Measurements from ENCODE around the gene TRAF1. TPM values are rescaled to one million over a fixed set of nuclear protein-coding genes. Genes with fewer than 3 reads are reported as not detected.
A peak's percentile ranks its signal among the peaks of the same experiment; 100 is the strongest.

TRAF1 gene
- total RNA-seq, 4 donors from 2014 or later: 2.5 to 5.7 (median 2.8) TPM

DNA sequence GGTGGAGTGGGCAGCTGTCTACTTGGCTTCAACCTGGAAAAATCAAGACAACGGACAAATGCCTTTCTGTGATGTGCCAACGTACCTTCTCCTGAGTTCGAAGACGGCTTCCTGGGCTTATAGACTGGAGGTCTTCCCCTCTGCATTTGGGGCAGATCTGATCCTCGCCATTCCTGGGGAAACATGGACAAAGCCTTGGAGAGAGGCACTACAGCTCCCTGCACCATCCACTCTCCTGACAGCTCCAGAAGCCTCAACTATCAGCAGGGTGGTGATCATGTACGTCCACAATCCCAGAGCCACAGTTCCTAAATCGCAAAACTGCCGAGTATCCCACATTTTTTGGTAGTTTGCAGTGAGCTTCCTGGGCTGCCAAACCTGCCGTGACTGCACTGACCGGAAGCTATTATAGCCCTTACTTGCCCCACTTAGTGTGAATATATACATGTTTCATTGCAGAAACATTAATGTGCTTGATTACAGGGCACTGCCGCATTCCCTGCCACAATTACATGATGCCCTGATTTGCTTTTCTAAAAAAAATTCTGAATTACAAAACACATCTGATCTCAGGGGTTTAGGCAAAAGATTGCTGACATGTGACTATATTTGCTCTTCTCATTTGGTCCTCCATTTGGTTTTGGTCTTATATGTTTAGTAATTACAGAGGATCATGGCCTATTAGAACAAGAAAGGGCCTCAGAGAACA, 2.8 kb downstream of the TRAF1 start:
- TF ChIP-seq CTCF (IDR thresholded peaks at IDR 0.05): no peak
- no peak for TF ChIP-seq POLR2A (IDR thresholded peaks at IDR 0.05)
- intact Hi-C loops (cut with DNase I): no loop called here
- no peak for DNase-seq
- Histone ChIP-seq H3K4me1 (peaks cover 0 to 63% (median 37%) of the 10 kb centered on the region in 3 donors), H3K9me3 (no peaks in the 10 kb centered on the region), H3K27me3 (no peaks in the 10 kb centered on the region), H3K4me3 (peak overlapping the region in 1 of 4 donors; percentile 46), H3K27ac (peak overlapping the region; percentile 25 to 97 (median 89)), H3K36me3 (no peaks in the 10 kb centered on the region)
- WGBS, 2 donors: 78 to 85% methylated on average over 7 to 10 of the region's 11 CpGs

GRCh38 chr9:120922404-120923195, 4.0 kb downstream of the TRAF1 start:
- Histone ChIP-seq H3K4me1 (peaks cover 0 to 58% (median 34%) of the 10 kb centered on the region in 3 donors), H3K27ac (peak overlapping the region; percentile 25 to 97 (median 89)), H3K36me3 (no peaks in the 10 kb centered on the region), H3K27me3 (no peaks in the 10 kb centered on the region), H3K9me3 (no peaks in the 10 kb centered on the region), H3K4me3 (no peak overlapping the region)
- DNase-seq: no peak
- TF ChIP-seq POLR2A (IDR thresholded peaks at IDR 0.05) (no peak), CTCF (IDR thresholded peaks at IDR 0.05) (no peak)
- 57 to 59% methylated on average over 7 of the region's 7 CpGs for WGBS, 2 donors
- intact Hi-C loops (cut with DNase I): no loop called here

- Histone ChIP-seq H3K27me3 (no peaks in the 10 kb centered on the region), H3K27ac (peak overlapping the region; percentile 13 to 97 (median 89)), H3K9me3 (no peaks in the 10 kb centered on the region), H3K36me3 (no peaks in the 10 kb centered on the region), H3K4me1 (peaks cover 0 to 65% (median 36%) of the 10 kb centered on the region in 3 donors), H3K4me3 (peak overlapping the region in 1 of 4 donors; percentile 20)
- WGBS, 2 donors: 54 to 70% methylated on average over 7 to 8 of the region's 8 CpGs
- intact Hi-C loops (cut with DNase I): no loop called here
- TF ChIP-seq POLR2A (IDR thresholded peaks at IDR 0.05) (no peak), CTCF (IDR thresholded peaks at IDR 0.05) (no peak)
- no peak for DNase-seq
These were observed 4.9 kb downstream of the TRAF1 start for GRCh38 chr9:120921661-120922181.

GRCh38 chr9:120920806-120921178, 5.8 kb downstream of the TRAF1 start:
- H3K27ac ChIP-seq: peak overlapping the region; percentile 71 to 97 (median 89)
- H3K4me1 ChIP-seq: peaks cover 0 to 73% (median 41%) of the 10 kb centered on the region in 3 donors
- 80 to 100% methylated on average over 1 of the region's 3 CpGs for WGBS, 2 donors
- no peaks in the 10 kb centered on the region for H3K9me3 ChIP-seq
- no peaks in the 10 kb centered on the region for H3K27me3 ChIP-seq
- no peak for DNase-seq
- no peak overlapping the region for H3K4me3 ChIP-seq
- intact Hi-C loops (cut with DNase I): no loop called here
- no peaks in the 10 kb centered on the region for H3K36me3 ChIP-seq
- TF ChIP-seq CTCF (IDR thresholded peaks at IDR 0.05): no peak
- TF ChIP-seq POLR2A (IDR thresholded peaks at IDR 0.05): no peak

All from esophagus squamous epithelium (tissue), 5 donors.